NOMO-1 (cell line): ENCODE measurements around the gene ARRB1.
"Not testable (repeated sequence)": the region's sequence is repeated elsewhere in the genome, so short reads cannot be mapped to it uniquely, and the experiment has no call there.

Source experiments
- DNase-seq, 2 experiments: peaks; one replicate each; lab custom pipeline; 2025; ENCODE audit not compliant: unreplicated experiment in 2 of 2; lab: John Stamatoyannopoulos, UW

Gene ARRB1

DNA sequence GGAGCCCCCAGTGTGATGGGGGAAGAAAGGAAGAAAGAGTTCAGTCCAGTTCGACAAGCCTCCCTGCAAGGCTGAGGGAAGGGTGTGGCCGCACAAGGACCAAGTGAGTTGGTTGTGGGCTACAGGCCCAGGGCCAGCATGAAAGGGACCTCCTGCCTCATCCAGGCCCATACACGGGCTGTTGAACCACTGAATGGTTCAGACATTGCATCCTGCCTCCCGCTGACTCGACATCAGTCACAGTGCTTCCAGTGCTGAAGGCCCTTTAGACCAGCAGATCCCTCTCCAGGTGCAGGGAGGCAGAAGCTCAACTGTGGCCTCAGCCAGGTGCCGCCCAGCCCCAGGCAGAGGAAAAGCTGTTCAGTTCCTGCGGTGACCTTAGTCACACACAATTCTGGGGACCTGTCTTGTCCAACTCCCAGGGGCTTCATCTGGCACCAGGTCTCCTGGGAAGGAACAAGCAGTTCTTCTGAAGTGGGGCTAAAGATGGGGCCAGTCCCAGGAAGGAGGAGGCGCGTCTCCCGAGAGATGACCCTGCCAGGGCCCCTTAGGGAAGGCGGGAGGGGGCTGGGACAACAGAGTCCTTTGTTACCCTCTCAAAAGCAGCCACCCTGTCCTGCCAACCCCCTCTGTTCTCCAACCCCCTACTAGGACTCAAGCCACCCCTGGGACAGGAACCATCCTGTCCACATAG, 6.6 kb downstream of the ARRB1 start:
- no peak for DNase-seq

DNA sequence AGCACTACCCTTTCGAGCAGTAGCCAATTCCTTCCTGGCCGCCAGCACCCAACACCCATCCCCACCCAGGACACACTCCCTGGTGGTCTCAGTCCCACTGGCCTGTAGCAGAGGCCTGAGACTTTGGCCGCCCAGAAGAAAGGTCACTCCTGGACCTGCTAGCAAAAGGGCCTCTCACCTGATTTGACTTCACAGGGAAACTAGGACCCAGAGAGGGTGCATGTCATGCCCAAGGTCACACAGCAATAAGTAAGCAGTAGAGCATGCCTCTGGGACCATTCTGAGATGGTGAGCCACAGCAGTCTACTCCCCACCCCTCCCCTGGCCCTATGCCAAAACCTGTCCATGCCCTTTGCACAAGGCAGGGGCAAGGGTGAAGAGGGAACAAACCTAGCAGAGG, 7.3 kb downstream of the ARRB1 start:
- DNase-seq = no peak

DNA sequence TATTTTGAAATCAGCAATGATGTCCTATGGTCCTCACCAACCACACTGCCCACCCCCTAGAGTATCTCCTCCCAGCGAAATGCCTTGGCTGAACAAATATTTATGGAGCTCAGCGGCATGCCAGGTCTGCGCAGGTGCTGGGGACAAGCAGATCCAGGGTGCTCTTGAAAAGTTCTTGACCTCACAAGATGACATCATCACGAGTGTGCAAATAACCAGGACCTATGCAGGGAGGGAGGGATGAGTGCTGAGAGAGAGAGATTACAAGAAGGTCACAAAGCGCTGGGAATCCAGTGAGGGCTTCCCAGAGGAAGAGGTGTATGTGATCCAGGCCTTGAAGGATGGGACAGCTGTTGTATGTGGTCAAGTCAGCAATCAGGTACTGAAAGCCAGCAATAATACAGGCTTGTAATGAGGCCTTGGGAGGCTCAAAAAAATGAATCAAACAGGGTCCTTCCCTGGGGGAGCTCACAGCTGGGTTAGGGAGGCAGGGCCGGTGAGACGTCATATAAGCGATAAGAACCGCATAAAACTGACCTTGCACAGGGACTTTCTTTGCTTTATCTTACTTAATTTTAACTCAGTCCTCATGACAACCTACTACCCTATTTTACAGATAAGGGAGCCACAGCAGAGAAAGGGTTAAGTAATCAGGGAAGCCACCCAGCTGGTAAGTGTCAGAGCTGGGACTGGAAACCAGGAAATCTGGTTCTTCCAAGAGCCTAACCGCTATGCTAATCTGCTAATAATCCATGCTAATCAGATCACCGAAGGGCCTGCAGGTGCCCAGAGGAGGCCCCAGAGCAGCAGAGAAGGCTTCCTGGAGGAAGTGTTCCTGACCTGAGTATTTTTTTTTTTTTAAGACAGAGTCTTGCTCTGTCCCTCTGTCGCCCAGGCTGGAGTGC, 8.2 kb downstream of the ARRB1 start:
- no peak for DNase-seq

DNA sequence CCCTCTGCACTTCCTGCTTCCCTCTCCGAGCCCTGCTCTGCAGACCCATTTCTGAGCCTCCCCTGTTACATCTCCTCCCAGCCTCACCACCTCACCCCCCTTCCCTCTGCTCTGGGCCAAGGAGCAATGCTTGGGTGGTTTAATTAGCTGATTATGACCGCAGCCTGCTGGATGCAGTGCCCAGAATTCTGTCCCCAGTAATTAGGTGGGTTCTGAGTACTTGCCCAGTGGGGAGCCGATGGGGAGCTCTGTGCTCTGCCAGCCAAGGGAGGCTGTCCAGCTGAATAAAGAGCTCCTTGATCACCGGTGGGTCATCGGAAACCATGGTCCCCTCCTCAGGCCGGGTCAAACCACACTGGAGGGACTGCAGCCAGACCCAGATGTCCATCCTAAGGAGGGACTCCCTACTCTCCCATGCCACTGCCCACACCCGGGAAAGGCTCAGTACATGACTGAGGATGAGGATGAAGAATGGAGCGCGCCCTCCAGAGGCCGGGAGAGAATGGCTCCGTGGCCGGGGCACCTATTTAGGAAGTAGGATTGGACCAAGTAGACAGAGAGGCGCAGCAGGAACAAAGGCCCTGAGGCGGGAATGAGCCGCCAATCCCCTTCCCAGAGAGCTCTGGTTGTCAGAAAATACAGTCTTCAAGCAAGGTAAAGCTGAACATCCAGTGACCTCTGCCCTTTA, 9.1 kb downstream of the ARRB1 start:
- no peak for DNase-seq

DNA sequence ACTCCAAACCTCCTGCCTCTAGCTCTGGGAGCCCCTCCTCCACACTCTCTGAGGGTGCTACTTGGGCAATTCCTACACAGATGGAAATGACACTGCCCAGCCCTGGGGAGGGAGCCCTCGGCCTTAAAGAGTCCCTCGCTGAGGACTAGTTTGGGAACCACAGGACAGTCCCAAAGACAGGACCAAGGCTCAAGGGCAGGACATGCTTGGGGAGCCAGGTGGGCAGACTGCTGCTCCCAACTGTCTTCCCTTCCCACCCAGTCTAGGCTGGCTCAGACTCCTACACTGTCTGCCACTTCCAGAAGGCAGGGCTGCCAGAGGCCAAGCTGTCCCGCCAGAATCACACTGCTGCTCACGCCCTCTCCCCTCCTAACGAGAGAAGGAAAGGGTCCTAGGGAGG, 9.8 kb downstream of the ARRB1 start:
- DNase-seq = no peak

DNA sequence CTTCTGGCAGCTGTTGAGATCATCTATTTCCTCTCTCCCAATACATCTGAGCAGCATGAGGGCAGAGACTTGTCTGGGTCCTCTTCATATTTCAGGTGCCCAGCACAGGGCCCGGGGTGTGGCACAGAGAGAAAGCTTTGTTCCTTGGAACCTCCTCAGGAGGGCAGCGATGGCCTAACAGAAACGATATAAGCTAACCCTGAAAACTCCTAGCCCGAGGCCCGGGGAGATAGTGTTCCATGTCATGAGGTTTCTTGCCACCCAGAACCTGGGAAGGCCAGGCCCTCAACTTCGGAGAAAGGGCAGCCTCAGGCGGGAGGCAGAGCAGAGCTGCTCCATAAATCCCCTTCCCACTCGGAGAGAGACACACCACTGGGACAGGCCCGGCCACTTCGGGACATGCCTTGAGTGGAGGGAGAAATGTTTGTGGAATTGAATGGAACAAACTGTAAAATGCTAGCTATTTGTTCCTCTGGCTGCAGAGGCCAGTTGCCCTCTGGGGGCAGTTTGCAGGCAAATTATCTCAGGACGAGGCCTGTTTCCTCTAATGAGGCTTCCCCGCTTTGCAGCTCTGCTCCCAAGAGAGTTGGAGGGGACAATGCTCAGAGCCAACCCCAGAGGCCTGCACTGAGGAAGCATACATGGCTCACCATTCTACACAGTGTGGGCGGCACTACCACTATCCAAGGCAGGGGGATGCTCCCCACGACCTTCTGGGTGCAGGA, 11.6 kb downstream of the ARRB1 start:
- peak; percentile 28 to 43 for DNase-seq

DNA sequence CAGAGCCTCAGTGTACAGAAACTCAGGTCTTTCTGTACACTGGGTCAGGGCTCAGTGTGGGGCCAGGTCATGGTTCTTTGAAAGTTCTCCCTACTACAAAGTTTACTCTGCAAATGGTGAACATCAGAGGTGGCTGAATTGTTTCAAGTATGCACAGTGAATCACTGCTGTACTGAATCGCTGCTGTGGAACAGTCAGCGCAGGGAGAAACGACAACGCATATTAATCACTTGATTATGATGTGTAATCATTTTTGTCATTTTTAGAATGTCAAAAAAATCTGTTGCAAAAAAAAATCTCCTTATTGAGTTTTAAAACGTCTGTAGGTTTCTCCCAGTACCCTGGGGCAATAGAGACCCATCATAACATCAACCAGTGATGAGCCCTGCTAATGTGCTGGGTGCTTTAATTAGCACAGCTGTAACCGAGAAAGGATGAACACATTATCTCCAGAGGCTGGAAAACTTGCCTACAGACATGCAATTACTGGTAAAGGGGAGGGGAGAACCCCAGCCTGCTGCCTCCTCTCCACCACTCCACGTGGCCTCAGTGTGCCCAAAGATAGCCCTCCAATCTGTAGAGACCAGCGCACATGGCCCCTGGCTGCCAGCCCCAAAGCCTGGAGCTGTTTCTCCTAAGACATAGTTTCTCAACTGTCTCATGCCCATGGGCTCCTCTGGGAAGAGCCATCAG, 12.8 kb downstream of the ARRB1 start:
- DNase-seq = no peak

DNA sequence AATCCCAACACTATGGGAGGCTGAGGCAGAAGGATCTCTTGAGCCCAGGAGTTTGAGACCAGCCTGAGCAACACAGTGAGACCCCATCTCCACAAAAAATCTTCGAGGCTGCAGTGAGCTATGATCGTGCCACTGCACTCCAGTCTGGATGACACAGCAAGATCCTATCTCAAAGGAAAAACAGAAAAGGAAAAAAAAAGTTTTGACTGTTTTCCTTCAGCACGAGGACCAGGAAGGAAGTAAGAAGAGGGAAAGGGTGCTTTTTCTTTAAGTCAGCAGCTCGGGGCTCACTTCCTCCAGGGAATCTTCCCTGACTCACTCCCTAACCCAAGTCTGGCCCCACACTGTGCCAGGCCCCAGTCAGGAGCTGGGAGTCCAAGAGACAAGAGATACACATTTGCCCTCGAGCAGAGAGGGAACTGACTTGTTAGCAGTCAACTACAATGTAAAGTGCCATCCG, 14.2 kb downstream of the ARRB1 start:
- DNase-seq = no peak

DNA sequence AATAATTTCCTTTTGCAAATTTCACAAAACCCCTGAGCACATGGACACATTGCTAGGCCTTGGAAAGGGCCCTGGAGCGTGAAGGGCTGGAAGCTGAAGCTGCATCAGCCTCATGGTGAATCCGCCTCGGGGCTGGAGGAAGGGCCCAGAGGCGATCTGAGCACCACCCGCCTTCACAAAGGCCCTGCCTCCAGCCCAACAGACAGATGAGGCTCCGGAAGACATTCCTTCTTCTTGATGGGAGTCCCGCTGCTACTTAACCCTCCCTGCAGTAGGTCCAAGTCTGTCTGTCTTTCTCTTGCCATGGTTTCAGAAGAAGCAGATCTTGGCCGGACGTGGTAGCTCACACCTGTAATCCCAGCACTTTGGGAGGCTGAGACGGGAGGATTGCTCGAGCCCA, 16.5 kb downstream of the ARRB1 start:
- no peak for DNase-seq

DNA sequence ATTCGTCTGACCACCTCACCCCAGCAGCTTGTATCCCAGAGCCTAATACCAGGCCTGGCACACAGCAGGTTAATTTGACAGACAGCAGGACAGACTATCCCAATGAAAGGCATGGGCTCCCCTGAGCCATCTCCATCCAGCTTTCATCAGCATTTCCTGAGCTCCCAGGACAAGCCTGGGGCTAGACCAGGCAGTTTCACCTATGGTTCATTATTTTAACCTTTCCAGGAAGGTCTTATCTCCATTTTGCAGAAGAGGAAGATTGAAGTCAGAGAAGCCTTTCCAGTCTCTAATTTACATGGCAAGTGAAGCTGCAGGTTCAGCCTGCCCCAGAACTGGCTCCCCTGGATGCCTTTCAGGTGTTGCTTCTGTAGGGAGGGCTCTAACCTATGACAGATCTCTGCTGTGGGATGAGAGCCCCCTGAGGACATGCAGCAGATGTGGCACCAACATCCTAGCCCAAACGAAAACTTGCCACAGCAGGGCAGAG, 17.0 kb downstream of the ARRB1 start:
- DNase-seq = no peak

DNA sequence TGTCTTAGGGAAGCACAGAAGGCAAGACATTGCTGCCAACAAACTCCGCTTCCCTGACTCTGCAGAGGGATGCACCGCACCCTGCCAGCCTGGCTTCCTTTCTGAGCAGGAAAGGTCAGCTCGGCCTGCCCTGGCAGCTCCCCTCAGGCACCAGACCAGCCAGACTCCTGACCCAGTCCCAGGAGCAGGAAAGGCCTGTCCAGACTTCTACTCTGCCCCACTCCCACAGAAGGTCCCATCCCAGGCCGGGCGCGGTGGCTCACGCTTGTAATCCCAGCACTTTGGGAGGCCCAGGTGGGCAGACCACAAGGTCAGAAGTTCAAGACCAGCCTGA, 17.7 kb downstream of the ARRB1 start:
- DNase-seq = no peak

DNA sequence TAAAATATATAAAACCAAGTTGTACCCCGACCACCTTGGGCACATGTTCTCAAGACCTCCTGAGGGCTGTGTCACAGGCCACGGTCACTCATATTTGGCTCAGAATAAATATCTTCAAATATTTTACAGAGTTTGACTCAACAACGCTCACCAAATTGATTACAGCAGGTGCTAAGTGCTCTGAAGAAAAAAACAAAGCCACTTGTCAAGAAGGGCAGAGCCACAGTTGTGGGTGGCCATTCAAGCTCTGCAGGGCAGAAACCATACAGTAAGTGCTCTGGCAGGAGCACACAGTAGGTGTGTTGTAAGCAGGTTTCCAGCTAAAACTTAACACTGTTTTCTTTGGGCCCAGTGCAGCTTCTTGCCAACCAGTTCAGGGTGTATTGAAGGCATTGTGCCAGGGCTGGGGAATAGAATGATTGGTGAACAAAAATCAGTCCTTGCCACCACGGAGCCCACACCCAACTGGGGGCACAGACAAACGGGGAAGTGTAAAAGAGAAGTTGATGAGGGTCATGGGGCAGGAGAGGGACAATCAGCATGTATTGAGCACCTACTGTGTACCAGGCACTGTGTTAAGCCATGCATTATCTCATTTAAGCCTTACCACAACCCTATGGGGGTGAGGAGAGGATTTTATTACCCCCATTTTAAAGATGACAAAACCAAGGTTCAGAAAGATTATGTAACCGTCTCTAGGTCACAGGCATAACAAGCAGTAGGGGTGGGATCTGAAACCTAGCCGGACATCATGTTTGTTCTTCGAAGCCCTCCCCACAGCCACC, 18.2 kb downstream of the ARRB1 start:
- no peak for DNase-seq

DNA sequence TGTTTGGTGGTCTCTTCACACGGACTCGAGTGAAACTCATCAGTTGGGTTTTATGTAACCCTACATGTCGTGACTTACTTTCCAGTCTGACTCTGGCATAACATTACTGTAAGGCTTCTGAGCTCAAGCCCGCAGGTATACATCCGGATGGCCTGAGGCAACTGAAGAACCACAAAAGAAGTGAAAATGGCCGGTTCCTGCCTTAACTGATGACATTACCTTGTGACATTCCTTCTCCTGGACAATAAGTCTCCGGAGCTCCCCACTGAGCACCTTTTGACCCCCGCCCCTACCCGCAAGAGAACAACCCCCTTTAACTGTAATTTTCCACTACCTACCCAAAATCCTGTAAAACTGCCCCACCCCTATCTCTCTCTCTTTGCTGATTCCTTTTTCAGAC, 19.7 kb downstream of the ARRB1 start:
- DNase-seq = not testable (repeated sequence)

DNA sequence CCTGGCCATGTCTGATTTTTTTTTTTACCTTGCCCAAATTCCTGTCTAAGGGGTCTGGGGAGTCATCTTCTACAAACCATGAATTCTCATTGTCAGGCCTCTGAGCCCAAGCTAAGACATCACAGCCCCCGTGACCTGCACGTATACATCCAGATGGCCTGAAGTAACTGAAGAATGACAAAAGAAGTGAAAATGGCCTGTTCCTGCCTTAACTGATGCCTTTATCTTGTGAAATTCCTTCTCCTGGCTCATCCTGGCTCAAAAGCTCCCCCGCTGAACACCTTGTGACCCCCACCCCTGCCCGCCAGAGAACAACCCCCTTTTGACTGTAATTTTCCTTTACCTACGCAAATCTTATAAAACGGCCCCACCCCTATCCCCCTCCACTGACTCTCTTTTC, 20.2 kb downstream of the ARRB1 start:
- not testable (repeated sequence) for DNase-seq

DNA sequence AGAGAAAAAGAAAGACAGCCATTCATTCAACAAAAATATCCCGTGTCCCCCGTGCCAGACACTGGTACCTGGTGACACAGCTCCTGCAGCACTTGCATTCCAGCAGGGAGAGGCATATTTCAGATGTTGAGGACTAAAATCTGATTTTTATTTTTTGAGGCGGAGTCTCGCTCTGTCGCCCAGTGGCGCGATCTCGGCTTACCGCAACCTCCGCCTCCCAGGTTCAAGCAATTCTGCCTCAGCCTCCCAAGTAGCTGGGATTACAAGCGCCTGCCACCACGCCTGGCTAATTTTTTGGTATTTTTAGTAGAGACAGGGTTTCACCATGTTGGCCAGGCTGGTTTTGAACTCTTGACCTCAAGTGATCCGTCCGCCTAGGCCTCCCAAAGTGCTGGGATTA, 20.6 kb downstream of the ARRB1 start:
- not testable (repeated sequence) for DNase-seq

DNA sequence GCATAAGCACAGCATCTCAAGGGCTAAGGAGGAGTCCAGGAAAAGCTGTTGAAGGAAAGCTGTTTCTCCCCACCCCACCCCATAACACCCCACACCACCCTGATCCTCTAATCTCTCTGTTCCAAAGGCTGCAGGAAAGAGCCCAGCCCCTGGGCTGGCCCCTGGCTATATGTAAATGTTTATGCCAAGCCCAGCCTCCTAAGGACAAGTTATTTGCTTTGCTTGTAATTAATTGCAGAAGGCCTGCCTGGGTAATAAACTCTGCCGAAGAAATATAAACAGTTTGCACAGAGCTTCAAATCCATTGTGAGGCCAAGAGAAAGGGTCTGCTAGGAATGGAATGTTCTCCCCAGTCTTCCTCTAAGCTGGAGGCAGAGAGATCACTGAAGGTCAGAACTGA, 21.2 kb downstream of the ARRB1 start:
- no peak for DNase-seq

DNA sequence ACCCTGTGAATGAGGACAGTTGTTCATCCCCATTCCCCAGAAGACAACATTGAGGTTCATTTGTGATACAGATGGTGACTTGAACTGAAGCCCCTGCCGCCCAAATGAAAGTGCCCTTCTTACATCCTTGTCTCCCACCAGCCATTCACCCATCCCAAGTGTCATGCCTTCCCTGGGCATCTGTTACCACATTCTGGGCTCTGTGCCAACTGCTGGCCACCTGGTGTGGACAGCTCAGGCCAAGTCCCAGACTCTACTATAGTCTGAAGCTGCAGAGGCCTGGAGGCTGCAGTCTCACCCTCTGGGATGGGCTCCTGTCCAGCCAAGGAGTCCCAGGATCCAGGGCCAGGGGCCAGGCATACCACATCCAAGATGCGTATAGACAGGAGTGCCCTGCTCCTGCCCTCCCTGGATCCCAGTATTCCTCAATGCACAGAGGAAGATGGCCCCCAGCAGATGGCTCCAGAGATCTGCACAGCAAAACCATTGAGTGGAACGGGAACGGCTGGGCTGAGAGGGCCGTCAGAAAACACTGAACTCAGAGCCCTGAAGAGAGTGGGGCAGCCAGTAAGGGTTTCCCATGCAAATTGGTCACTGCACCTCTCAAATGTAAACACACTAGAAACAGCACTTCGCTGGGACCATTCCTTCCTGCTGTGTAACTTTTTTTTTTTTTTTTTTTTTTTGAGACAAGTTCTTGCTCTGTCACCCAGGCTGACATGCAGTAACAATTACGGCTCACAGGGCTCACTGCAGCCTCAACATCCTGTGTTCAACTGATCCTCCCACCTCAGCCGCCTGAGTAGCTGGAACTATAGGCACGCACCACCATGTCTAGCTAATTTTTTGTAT, 22.8 kb downstream of the ARRB1 start:
- peak; percentile 61 to 69 for DNase-seq

DNA sequence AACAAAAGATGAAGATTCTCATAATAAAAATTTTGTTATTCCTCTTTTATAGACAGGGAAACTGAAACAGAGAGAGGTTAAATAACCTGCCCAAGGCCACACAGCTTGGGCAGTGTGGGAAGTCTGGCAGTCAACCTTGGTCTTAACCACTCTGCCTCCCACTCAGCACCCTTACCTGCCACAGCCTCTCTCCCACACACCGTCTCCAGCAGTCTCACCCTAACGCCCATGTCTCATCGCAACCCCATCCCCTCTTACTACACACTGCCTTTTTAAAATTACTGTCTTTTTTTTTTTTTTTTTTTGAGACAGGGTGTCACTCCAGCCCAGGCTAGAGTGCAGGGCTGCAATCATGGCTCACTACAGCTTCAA, 25.0 kb downstream of the ARRB1 start:
- DNase-seq = no peak
